WTC11 (cell line): ENCODE data around the gene KCNIP4. TPM values are rescaled to one million over a fixed set of nuclear protein-coding genes. Genes with fewer than 3 reads are reported as not detected.

Experiments used
- ATAC-seq: fragments of 200-7000 bp; cut with Tn5 transposase; 2 replicates; pipeline ENCODE4 v1.10.0; 2021; ENCODE audit warnings: mild to moderate bottlenecking, moderate library complexity
- CTCF ChIA-PET: fragments of 300-600 bp; sonication (Branson Sonifier 250); formaldehyde crosslinking; loops from one replicate; lab custom pipeline; 2021; ENCODE audit warnings: antibody characterized with exemption; lab: Charles Lee
- POLR2A ChIA-PET: fragments of 350-600 bp; sonication (Branson Sonifier 250); formaldehyde crosslinking; loops from one replicate; lab custom pipeline; 2021; ENCODE audit warnings: antibody characterized with exemption; lab: Charles Lee
- DNase-seq: peaks from one replicate; pipeline ENCODE4 v3.0.0; 2021; ENCODE audit warnings: low spot score
- H3K27ac Mint-ChIP-seq: 2 replicates; pipeline ENCODE4 v1.8.0; 2021; ENCODE audit warnings: mixed read lengths
- H3K27me3 Mint-ChIP-seq: 2 replicates; pipeline ENCODE4 v1.8.0; 2021; ENCODE audit warnings: low read depth, mild to moderate bottlenecking, moderate library complexity, mixed read lengths
- H3K36me3 Mint-ChIP-seq: 2 replicates; pipeline ENCODE4 v1.8.0; 2021; ENCODE audit warnings: mixed read lengths
- H3K4me1 Mint-ChIP-seq: 2 replicates; pipeline ENCODE4 v1.8.0; 2022; ENCODE audit warnings: mixed read lengths
- H3K4me3 Mint-ChIP-seq: 2 replicates; pipeline ENCODE4 v1.8.0; 2021; ENCODE audit warnings: mild to moderate bottlenecking, moderate library complexity, mixed read lengths
- H3K9me3 Mint-ChIP-seq: 2 replicates; pipeline ENCODE4 v1.8.0; 2021; ENCODE audit warnings: mixed read lengths
- ETV6 ChIP-seq: sonication (generic); formaldehyde crosslinking; IDR thresholded peaks from 2 replicates; pipeline ENCODE4 v1.8.1; 2022; ENCODE audit warnings: mild to moderate bottlenecking, missing genetic modification reagents
- GABPB1 ChIP-seq: sonication (generic); formaldehyde crosslinking; IDR thresholded peaks from 2 replicates; pipeline ENCODE4 v1.8.1; 2023; ENCODE audit warnings: mild to moderate bottlenecking, missing genetic modification reagents
- GRHL2 ChIP-seq: fragments of 250-450 bp; sonication (Bioruptor Pico); IDR thresholded peaks from 2 replicates; pipeline ENCODE4 v1.8.0; 2022; ENCODE audit warnings: mild to moderate bottlenecking, moderate library complexity; ENCODE audit not compliant: insufficient replicate concordance, severe bottlenecking
- HMGA2 ChIP-seq: fragments of 250-450 bp; sonication (Bioruptor Pico); IDR thresholded peaks from 2 replicates; pipeline ENCODE4 v1.4.0; 2021; ENCODE audit warnings: mild to moderate bottlenecking, moderate library complexity
- NFATC4 ChIP-seq: fragments of 250-450 bp; sonication (Bioruptor Pico); IDR thresholded peaks from 2 replicates; pipeline ENCODE4 v1.9.0; 2021; ENCODE audit warnings: mild to moderate bottlenecking
- NFE2L1 ChIP-seq: sonication (generic); formaldehyde crosslinking; IDR thresholded peaks from 2 replicates; pipeline ENCODE4 v1.8.1; 2023; ENCODE audit warnings: missing genetic modification reagents
- NR1H2 ChIP-seq: sonication (generic); formaldehyde crosslinking; IDR thresholded peaks from 2 replicates; pipeline ENCODE4 v1.9.0; 2021; ENCODE audit warnings: mild to moderate bottlenecking, moderate library complexity, missing genetic modification reagents
- NR3C1 ChIP-seq: sonication (generic); formaldehyde crosslinking; conservative IDR thresholded peaks from 2 replicates; pipeline ENCODE4 v1.8.1; 2023; ENCODE audit warnings: low read depth, mild to moderate bottlenecking, missing genetic modification reagents
- RELA ChIP-seq: sonication (generic); formaldehyde crosslinking; IDR thresholded peaks from 2 replicates; pipeline ENCODE4 v1.8.1; 2022; ENCODE audit warnings: missing genetic modification reagents, mild to moderate bottlenecking, borderline replicate concordance
- TCF7 ChIP-seq: sonication (generic); formaldehyde crosslinking; IDR thresholded peaks from 2 replicates; pipeline ENCODE4 v1.8.0; 2022; ENCODE audit warnings: mild to moderate bottlenecking, low read depth, missing genetic modification reagents, moderate library complexity
- TEAD1 ChIP-seq: sonication (generic); formaldehyde crosslinking; IDR thresholded peaks from 2 replicates; pipeline ENCODE4 v1.8.0; 2022; ENCODE audit warnings: mild to moderate bottlenecking, missing genetic modification reagents
- ZNF138 ChIP-seq: sonication (generic); formaldehyde crosslinking; conservative IDR thresholded peaks from 2 replicates; pipeline ENCODE4 v1.8.1; 2022; ENCODE audit warnings: mild to moderate bottlenecking, moderate library complexity, missing genetic modification reagents
- ZNF263 ChIP-seq: sonication (generic); formaldehyde crosslinking; IDR thresholded peaks from 2 replicates; pipeline ENCODE4 v1.8.1; 2022; ENCODE audit warnings: low read depth, mild to moderate bottlenecking, moderate library complexity, missing genetic modification reagents
- total RNA-seq: library from RNA; stranded (reverse); gene quantifications from 3 replicates; pipeline ENCODE4 v1.2.3, GENCODE V29; 2021
- TF ChIP-seq, protein P1 (sequence below): sonication (generic); formaldehyde crosslinking; IDR thresholded peaks from 2 replicates; pipeline ENCODE4 v1.8.1; 2023; ENCODE audit warnings: mild to moderate bottlenecking, missing genetic modification reagents, borderline replicate concordance
- TF ChIP-seq, protein P2 (sequence below): fragments of 200-600 bp; IDR thresholded peaks from 2 replicates; pipeline ENCODE4 v1.8.0; 2022; ENCODE audit warnings: antibody characterized with exemption
- TF ChIP-seq, protein P3 (sequence below): sonication (generic); formaldehyde crosslinking; IDR thresholded peaks from 2 replicates; pipeline ENCODE4 v1.8.1; 2022; ENCODE audit warnings: mild to moderate bottlenecking, missing genetic modification reagents, moderate library complexity, borderline replicate concordance
- TF ChIP-seq, protein P4 (sequence below): sonication (generic); formaldehyde crosslinking; IDR thresholded peaks from 2 replicates; pipeline ENCODE4 v1.8.1; 2023; ENCODE audit warnings: mild to moderate bottlenecking, missing genetic modification reagents, moderate library complexity
- TF ChIP-seq, protein P5 (sequence below): sonication (generic); formaldehyde crosslinking; IDR thresholded peaks from 2 replicates; pipeline ENCODE4 v1.8.0; 2023; ENCODE audit warnings: mild to moderate bottlenecking, missing genetic modification reagents
- TF ChIP-seq, protein P6 (sequence below): sonication (generic); formaldehyde crosslinking; IDR thresholded peaks from 2 replicates; pipeline ENCODE4 v1.8.0; 2022; ENCODE audit warnings: mild to moderate bottlenecking, missing genetic modification reagents

KCNIP4 gene
- total RNA-seq, 1 experiment from 2014 or later, result not detected

DNA sequence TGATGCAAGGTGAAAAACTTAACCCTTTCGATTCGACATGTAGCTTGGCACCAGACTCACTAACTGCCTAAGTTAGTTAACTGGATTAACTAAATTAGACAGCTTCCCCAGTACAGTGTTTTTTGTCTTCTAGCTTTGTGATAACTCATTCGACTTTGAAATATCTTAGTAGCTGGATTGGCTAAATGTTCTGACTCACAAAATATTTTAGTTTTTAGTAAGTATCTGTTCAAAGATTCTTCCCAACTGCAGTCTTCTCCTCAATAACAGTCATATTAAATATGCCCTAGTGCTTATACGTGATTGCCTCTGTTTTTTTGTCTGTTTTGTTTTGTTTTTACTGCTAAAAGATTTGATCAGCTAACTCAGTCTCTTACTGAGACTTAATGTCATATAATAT lies 102.9 kb downstream of the KCNIP4 start (continued):
- no peak for TF ChIP-seq TCF7 (CRISPR knock-in tag)

DNA sequence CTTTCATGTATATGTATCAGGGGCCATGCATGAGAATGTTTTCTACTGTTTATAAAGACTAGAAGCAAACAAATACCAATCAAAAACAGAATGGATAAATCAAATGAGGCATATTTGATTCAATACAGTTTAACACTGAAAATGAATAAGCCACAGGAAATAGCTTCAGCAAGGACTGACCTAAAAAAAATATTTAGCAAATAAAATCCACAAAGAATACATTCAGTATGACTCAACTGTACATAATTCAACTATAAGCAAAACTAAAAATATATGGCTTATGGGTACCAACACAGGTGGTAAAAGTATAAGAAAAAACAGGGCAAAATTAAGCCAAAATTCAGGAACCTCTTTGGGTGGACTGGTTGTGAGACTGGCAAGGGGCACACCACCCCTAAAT lies 112.9 kb downstream of the KCNIP4 start:
- H3K9me3 Mint-ChIP-seq, result peaks cover 16% of the 10 kb centered on the region
- H3K27me3 Mint-ChIP-seq, result no peaks in the 10 kb centered on the region
- ATAC-seq (no peak), DNase-seq (no peak)
- CTCF ChIA-PET, result no interaction called here
- H3K27ac Mint-ChIP-seq, result no peak overlapping the region
- no peak overlapping the region for H3K4me3 Mint-ChIP-seq
- H3K4me1 Mint-ChIP-seq, result peaks cover 5% of the 10 kb centered on the region
- peaks cover 10% of the 10 kb centered on the region for H3K36me3 Mint-ChIP-seq
- TF ChIP-seq, protein P1, sequence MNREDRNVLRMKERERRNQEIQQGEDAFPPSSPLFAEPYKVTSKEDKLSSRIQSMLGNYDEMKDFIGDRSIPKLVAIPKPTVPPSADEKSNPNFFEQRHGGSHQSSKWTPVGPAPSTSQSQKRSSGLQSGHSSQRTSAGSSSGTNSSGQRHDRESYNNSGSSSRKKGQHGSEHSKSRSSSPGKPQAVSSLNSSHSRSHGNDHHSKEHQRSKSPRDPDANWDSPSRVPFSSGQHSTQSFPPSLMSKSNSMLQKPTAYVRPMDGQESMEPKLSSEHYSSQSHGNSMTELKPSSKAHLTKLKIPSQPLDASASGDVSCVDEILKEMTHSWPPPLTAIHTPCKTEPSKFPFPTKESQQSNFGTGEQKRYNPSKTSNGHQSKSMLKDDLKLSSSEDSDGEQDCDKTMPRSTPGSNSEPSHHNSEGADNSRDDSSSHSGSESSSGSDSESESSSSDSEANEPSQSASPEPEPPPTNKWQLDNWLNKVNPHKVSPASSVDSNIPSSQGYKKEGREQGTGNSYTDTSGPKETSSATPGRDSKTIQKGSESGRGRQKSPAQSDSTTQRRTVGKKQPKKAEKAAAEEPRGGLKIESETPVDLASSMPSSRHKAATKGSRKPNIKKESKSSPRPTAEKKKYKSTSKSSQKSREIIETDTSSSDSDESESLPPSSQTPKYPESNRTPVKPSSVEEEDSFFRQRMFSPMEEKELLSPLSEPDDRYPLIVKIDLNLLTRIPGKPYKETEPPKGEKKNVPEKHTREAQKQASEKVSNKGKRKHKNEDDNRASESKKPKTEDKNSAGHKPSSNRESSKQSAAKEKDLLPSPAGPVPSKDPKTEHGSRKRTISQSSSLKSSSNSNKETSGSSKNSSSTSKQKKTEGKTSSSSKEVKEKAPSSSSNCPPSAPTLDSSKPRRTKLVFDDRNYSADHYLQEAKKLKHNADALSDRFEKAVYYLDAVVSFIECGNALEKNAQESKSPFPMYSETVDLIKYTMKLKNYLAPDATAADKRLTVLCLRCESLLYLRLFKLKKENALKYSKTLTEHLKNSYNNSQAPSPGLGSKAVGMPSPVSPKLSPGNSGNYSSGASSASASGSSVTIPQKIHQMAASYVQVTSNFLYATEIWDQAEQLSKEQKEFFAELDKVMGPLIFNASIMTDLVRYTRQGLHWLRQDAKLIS (CRISPR knock-in tag), result no peak
- TF ChIP-seq, protein P2, sequence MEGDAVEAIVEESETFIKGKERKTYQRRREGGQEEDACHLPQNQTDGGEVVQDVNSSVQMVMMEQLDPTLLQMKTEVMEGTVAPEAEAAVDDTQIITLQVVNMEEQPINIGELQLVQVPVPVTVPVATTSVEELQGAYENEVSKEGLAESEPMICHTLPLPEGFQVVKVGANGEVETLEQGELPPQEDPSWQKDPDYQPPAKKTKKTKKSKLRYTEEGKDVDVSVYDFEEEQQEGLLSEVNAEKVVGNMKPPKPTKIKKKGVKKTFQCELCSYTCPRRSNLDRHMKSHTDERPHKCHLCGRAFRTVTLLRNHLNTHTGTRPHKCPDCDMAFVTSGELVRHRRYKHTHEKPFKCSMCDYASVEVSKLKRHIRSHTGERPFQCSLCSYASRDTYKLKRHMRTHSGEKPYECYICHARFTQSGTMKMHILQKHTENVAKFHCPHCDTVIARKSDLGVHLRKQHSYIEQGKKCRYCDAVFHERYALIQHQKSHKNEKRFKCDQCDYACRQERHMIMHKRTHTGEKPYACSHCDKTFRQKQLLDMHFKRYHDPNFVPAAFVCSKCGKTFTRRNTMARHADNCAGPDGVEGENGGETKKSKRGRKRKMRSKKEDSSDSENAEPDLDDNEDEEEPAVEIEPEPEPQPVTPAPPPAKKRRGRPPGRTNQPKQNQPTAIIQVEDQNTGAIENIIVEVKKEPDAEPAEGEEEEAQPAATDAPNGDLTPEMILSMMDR, result no peak
- TF ChIP-seq ETV6, result no peak
- TF ChIP-seq, all 79 proteins: peak for 0
- POLR2A ChIA-PET, result no interaction called here

DNA sequence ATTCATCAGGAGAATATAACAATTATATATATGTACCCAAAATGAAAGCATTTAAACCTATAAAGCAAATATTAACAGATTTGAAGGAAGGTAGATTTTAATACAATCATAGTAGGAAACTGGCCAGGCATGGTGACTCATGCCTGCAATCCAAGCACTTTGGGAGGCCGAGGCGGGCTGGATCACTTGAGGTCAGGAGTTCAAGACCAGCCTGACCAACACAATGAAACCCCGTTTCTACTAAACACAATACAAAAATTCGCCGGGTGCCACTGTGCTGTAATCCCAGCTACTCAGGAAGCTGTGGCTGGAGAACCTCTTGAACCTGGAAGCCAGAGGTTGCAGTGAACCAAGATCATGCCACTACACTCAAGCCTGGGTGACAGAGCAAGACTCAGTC lies 118.3 kb downstream of the KCNIP4 start:
- peaks cover 17% of the 10 kb centered on the region for H3K9me3 Mint-ChIP-seq
- H3K36me3 Mint-ChIP-seq, result peaks cover 10% of the 10 kb centered on the region
- H3K4me1 Mint-ChIP-seq, result no peaks in the 10 kb centered on the region
- H3K27ac Mint-ChIP-seq, result no peak overlapping the region
- ChIA-PET POLR2A (no interaction called here), CTCF (no interaction called here)
- DNase-seq (no peak), ATAC-seq (no peak)
- TF ChIP-seq ZNF138 (CRISPR knock-in tag) (no peak), GABPB1 (no peak), NFATC4 (no peak), NR3C1 (no peak), HMGA2 (CRISPR knock-in tag) (no peak), RELA (CRISPR knock-in tag) (no peak), TEAD1 (CRISPR knock-in tag) (no peak), GRHL2 (CRISPR knock-in tag) (no peak), NR1H2 (CRISPR knock-in tag) (no peak), NFE2L1 (CRISPR knock-in tag) (no peak), ZNF263 (CRISPR knock-in tag) (no peak)
- TF ChIP-seq, protein P3, sequence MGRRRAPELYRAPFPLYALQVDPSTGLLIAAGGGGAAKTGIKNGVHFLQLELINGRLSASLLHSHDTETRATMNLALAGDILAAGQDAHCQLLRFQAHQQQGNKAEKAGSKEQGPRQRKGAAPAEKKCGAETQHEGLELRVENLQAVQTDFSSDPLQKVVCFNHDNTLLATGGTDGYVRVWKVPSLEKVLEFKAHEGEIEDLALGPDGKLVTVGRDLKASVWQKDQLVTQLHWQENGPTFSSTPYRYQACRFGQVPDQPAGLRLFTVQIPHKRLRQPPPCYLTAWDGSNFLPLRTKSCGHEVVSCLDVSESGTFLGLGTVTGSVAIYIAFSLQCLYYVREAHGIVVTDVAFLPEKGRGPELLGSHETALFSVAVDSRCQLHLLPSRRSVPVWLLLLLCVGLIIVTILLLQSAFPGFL (CRISPR knock-in tag), result no peak
- TF ChIP-seq, protein P4, sequence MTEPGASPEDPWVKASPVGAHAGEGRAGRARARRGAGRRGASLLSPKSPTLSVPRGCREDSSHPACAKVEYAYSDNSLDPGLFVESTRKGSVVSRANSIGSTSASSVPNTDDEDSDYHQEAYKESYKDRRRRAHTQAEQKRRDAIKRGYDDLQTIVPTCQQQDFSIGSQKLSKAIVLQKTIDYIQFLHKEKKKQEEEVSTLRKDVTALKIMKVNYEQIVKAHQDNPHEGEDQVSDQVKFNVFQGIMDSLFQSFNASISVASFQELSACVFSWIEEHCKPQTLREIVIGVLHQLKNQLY (CRISPR knock-in tag), result no peak
- TF ChIP-seq, protein P5, sequence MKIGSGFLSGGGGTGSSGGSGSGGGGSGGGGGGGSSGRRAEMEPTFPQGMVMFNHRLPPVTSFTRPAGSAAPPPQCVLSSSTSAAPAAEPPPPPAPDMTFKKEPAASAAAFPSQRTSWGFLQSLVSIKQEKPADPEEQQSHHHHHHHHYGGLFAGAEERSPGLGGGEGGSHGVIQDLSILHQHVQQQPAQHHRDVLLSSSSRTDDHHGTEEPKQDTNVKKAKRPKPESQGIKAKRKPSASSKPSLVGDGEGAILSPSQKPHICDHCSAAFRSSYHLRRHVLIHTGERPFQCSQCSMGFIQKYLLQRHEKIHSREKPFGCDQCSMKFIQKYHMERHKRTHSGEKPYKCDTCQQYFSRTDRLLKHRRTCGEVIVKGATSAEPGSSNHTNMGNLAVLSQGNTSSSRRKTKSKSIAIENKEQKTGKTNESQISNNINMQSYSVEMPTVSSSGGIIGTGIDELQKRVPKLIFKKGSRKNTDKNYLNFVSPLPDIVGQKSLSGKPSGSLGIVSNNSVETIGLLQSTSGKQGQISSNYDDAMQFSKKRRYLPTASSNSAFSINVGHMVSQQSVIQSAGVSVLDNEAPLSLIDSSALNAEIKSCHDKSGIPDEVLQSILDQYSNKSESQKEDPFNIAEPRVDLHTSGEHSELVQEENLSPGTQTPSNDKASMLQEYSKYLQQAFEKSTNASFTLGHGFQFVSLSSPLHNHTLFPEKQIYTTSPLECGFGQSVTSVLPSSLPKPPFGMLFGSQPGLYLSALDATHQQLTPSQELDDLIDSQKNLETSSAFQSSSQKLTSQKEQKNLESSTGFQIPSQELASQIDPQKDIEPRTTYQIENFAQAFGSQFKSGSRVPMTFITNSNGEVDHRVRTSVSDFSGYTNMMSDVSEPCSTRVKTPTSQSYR, result no peak
- TF ChIP-seq, protein P6, sequence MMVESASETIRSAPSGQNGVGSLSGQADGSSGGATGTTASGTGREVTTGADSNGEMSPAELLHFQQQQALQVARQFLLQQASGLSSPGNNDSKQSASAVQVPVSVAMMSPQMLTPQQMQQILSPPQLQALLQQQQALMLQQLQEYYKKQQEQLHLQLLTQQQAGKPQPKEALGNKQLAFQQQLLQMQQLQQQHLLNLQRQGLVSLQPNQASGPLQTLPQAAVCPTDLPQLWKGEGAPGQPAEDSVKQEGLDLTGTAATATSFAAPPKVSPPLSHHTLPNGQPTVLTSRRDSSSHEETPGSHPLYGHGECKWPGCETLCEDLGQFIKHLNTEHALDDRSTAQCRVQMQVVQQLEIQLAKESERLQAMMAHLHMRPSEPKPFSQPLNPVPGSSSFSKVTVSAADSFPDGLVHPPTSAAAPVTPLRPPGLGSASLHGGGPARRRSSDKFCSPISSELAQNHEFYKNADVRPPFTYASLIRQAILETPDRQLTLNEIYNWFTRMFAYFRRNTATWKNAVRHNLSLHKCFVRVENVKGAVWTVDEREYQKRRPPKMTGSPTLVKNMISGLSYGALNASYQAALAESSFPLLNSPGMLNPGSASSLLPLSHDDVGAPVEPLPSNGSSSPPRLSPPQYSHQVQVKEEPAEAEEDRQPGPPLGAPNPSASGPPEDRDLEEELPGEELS, result no peak
- H3K27me3 Mint-ChIP-seq, result no peaks in the 10 kb centered on the region
- H3K4me3 Mint-ChIP-seq, result no peak overlapping the region
